ENCODE data around the gene BTRC.
"Not testable (repeated sequence)": the region's sequence is repeated elsewhere in the genome, so short reads cannot be mapped to it uniquely, and the experiment has no call there.

BTRC gene

DNA sequence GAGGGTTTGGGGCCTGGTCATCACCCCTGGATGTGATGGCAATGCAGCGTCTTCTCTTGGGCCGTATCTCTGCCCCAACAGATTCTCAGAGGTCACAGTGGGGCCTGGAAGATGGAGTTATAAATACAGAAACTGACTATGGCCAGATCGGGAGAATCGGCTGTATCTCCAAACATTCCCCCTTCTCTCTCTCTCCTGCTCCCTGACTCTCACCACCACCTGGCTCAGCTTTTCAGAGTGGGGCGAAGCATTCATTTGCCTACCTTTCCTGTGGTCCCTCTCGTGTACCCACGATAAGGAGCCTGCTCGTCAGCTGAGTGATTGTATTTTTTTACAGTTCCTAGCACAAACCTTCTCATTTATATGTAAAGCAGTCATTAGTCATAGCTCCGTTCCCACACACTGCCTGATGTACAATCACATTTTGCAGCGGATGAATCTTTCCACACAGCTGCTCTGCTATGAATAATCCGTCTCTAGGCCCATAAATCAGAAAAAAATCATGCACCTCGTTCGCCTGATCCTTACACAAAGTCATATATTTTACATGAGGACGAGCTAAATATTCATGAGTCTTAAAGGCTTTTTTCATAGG is 23.2 kb upstream of the BTRC start:
- no peaks in the 10 kb centered on the region for H4K20me1 ChIP-seq (ENCODE audit: low read depth, low read length)
- H3K4me2 ChIP-seq (ENCODE audit: low read depth, low read length, poor library complexity, severe bottlenecking): no peak overlapping the region
- H3K36me3 ChIP-seq (ENCODE audit: low read length): no peaks in the 10 kb centered on the region
- no peaks in the 10 kb centered on the region for H3F3A ChIP-seq (ENCODE audit: insufficient read depth)
- peaks cover 8% of the 10 kb centered on the region; the same call in 1 of the 2 replicates for H3K9me3 ChIP-seq (ENCODE audit: insufficient read depth, low read length)
- no peaks in the 10 kb centered on the region for H3K27me3 ChIP-seq (ENCODE audit: low read length)
- H3K4me3 ChIP-seq (ENCODE audit: insufficient read depth, low read length, poor library complexity, severe bottlenecking): no peak overlapping the region
- TF ChIP-seq EZH2phosphoT487 (conservative IDR thresholded peaks at IDR 0.05; ENCODE audit: low read length): no peak
- TF ChIP-seq, protein P1, sequence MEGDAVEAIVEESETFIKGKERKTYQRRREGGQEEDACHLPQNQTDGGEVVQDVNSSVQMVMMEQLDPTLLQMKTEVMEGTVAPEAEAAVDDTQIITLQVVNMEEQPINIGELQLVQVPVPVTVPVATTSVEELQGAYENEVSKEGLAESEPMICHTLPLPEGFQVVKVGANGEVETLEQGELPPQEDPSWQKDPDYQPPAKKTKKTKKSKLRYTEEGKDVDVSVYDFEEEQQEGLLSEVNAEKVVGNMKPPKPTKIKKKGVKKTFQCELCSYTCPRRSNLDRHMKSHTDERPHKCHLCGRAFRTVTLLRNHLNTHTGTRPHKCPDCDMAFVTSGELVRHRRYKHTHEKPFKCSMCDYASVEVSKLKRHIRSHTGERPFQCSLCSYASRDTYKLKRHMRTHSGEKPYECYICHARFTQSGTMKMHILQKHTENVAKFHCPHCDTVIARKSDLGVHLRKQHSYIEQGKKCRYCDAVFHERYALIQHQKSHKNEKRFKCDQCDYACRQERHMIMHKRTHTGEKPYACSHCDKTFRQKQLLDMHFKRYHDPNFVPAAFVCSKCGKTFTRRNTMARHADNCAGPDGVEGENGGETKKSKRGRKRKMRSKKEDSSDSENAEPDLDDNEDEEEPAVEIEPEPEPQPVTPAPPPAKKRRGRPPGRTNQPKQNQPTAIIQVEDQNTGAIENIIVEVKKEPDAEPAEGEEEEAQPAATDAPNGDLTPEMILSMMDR (IDR thresholded peaks at IDR 0.05; ENCODE audit: insufficient read depth, low read length, poor library complexity, severe bottlenecking): no peak
- no peaks in the 10 kb centered on the region for H3K9me2 ChIP-seq (replicated peaks; ENCODE audit: insufficient read depth, low read length)
- no peak overlapping the region for H3K9ac ChIP-seq (ENCODE audit: low read length)
- no peaks in the 10 kb centered on the region for H3K79me2 ChIP-seq (ENCODE audit: insufficient read depth, low read length)
- no peak overlapping the region for H2AFZ ChIP-seq (ENCODE audit: low read depth, low read length, severe bottlenecking)
- H3K27ac ChIP-seq (ENCODE audit: low read depth, low read length): no peak overlapping the region

DNA sequence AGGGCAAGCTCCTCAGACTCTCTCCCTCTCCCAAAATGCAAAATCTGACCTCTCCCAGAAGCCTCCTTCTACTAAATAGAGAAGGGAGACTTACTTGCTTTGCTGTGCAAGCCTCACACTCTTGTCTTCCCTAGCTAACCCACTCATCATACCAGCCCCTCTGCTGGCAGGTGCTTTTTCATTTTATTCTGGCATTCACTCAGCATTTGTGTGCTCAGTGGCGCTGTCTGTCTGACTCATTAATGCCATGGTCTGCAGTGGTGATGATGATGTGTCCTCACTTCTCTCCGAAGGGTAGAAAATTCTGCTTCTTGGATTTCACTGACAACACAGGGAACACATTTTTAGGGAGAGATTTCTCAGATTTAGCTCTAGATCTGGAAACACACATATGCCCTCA is 22.0 kb upstream of the BTRC start:
- Histone ChIP-seq H3K9me3 (ENCODE audit: insufficient read depth, low read length) (peaks cover 5% of the 10 kb centered on the region; the same call in 1 of the 2 replicates), H3K27ac (ENCODE audit: low read depth, low read length) (no peak overlapping the region), H4K20me1 (ENCODE audit: low read depth, low read length) (no peaks in the 10 kb centered on the region), H3K27me3 (ENCODE audit: low read length) (no peaks in the 10 kb centered on the region), H3K9me2 (replicated peaks; ENCODE audit: insufficient read depth, low read length) (no peaks in the 10 kb centered on the region), H2AFZ (ENCODE audit: low read depth, low read length, severe bottlenecking) (no peak overlapping the region), H3K9ac (ENCODE audit: low read length) (no peak overlapping the region), H3K4me2 (ENCODE audit: low read depth, low read length, poor library complexity, severe bottlenecking) (no peak overlapping the region), H3K36me3 (ENCODE audit: low read length) (no peaks in the 10 kb centered on the region), H3F3A (ENCODE audit: insufficient read depth) (no peaks in the 10 kb centered on the region), H3K79me2 (ENCODE audit: insufficient read depth, low read length) (no peaks in the 10 kb centered on the region), H3K4me3 (ENCODE audit: insufficient read depth, low read length, poor library complexity, severe bottlenecking) (no peak overlapping the region)
- no peak for TF ChIP-seq EZH2phosphoT487 (conservative IDR thresholded peaks at IDR 0.05; ENCODE audit: low read length)
- TF ChIP-seq, protein P1 (IDR thresholded peaks at IDR 0.05; ENCODE audit: insufficient read depth, low read length, poor library complexity, severe bottlenecking): no peak

- not testable (repeated sequence) for H3K9me3 ChIP-seq (ENCODE audit: insufficient read depth, low read length); H3K79me2 ChIP-seq (ENCODE audit: insufficient read depth, low read length); H3K27ac ChIP-seq (ENCODE audit: low read depth, low read length); H3F3A ChIP-seq (ENCODE audit: insufficient read depth); H3K4me2 ChIP-seq (ENCODE audit: low read depth, low read length, poor library complexity, severe bottlenecking); H3K4me3 ChIP-seq (ENCODE audit: insufficient read depth, low read length, poor library complexity, severe bottlenecking); H3K9me2 ChIP-seq (replicated peaks; ENCODE audit: insufficient read depth, low read length); H3K36me3 ChIP-seq (ENCODE audit: low read length); H2AFZ ChIP-seq (ENCODE audit: low read depth, low read length, severe bottlenecking); H3K27me3 ChIP-seq (ENCODE audit: low read length); H3K9ac ChIP-seq (ENCODE audit: low read length); H4K20me1 ChIP-seq (ENCODE audit: low read depth, low read length)
These were observed 19.7 kb upstream of the BTRC start for GRCh38 chr10:101334259-101334658.

GRCh38 chr10:101336382-101336781 is 17.6 kb upstream of the BTRC start:
- Histone ChIP-seq H3K9me2 (replicated peaks; ENCODE audit: insufficient read depth, low read length) (no peaks in the 10 kb centered on the region), H3K4me3 (ENCODE audit: insufficient read depth, low read length, poor library complexity, severe bottlenecking) (no peak overlapping the region), H3K9me3 (ENCODE audit: insufficient read depth, low read length) (no peaks in the 10 kb centered on the region), H3K27ac (ENCODE audit: low read depth, low read length) (no peak overlapping the region), H2AFZ (ENCODE audit: low read depth, low read length, severe bottlenecking) (no peak overlapping the region), H4K20me1 (ENCODE audit: low read depth, low read length) (no peaks in the 10 kb centered on the region), H3K27me3 (ENCODE audit: low read length) (no peaks in the 10 kb centered on the region), H3K9ac (ENCODE audit: low read length) (no peak overlapping the region), H3F3A (ENCODE audit: insufficient read depth) (no peaks in the 10 kb centered on the region), H3K79me2 (ENCODE audit: insufficient read depth, low read length) (no peaks in the 10 kb centered on the region), H3K36me3 (ENCODE audit: low read length) (no peaks in the 10 kb centered on the region), H3K4me2 (ENCODE audit: low read depth, low read length, poor library complexity, severe bottlenecking) (no peak overlapping the region)
- no peak for TF ChIP-seq EZH2phosphoT487 (conservative IDR thresholded peaks at IDR 0.05; ENCODE audit: low read length)
- TF ChIP-seq, protein P1 (IDR thresholded peaks at IDR 0.05; ENCODE audit: insufficient read depth, low read length, poor library complexity, severe bottlenecking): no peak
